GM12872 (cell line): ENCODE results near the gene DLG1.

ENCODE experiments used
- CTCF ChIP-seq: IDR thresholded peaks from 3 replicates; pipeline ENCODE4 v1.5.1; 2011; ENCODE audit warnings: low read depth, mild to moderate bottlenecking, low read length, moderate library complexity; ENCODE audit not compliant: insufficient read depth

DLG1 gene

GRCh38 chr3:197030379-197031314 lies 267.8 kb downstream of the DLG1 start:
- TF ChIP-seq CTCF: no peak

- peak; percentile 74 for TF ChIP-seq CTCF
These were observed 268.8 kb downstream of the DLG1 start, which contains the start of gene MELTF for GRCh38 chr3:197029511-197030167. MELTF (minus strand) TSS chr3:197029817; CDS start chr3:197029702, 115 bp downstream.

GRCh38 chr3:197028728-197029510 lies 269.5 kb downstream of the DLG1 start:
- TF ChIP-seq CTCF: no peak

GRCh38 chr3:197027896-197028727 lies 270.3 kb downstream of the DLG1 start:
- TF ChIP-seq CTCF: no peak

- no peak for TF ChIP-seq CTCF
These were observed 271.1 kb downstream of the DLG1 start for GRCh38 chr3:197027151-197027895.

GRCh38 chr3:197026481-197026866 lies 271.9 kb downstream of the DLG1 start:
- no peak for TF ChIP-seq CTCF
